NCI-H1092 (cell line): ENCODE measurements around the gene GAL3ST1.

ENCODE experiments used
- DNase-seq: peaks from one replicate; lab custom pipeline; 2025; lab: John Stamatoyannopoulos, UW

GAL3ST1 gene

GRCh38 chr22:30531651-30532608 is 42.5 kb downstream of the GAL3ST1 start:
- no peak for DNase-seq

GRCh38 chr22:30526656-30527055 is 47.8 kb downstream of the GAL3ST1 start:
- no peak for DNase-seq

GRCh38 chr22:30523646-30524489 is 50.6 kb downstream of the GAL3ST1 start:
- no peak for DNase-seq

DNA sequence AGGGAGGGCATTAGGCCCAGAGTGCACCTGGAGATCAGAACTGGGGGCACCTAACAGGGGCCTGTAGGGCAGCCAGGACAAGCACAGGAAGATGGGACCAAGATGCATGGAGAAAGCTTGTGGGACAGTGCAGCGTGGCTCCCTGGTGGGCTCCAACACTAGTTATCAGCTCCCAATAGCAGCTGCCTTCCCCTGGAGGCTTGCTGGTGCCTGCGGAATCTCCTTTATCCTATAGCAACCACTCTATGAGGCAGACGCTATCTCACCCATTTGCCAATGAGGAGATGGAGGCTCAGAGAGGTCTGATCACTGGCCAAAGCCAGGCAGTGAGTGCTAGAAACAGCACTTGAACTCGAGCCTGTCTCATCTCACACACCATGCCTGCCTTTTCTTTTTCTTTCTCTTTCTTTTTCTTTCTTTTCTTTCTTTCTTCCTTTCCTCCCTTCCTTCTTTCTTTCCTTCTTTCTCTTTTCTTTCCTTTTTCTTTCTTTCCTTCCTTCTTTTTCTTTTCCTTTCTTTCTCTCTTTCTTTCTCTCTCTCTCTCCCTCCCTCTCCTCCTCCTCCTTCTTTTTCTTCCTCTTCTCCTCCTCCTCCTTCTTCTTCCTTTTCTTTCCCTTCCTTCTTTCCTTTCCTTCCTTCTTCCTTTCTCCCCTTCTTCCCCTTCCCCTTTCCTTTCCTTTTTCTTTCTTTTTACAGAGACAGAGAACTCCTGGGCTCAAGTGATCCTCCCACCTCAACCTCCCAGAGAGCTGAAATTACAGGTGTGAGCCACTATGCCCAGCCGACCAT is 52.9 kb downstream of the GAL3ST1 start:
- no peak for DNase-seq

GRCh38 chr22:30519842-30520425 is 54.5 kb downstream of the GAL3ST1 start:
- DNase-seq = no peak

DNA sequence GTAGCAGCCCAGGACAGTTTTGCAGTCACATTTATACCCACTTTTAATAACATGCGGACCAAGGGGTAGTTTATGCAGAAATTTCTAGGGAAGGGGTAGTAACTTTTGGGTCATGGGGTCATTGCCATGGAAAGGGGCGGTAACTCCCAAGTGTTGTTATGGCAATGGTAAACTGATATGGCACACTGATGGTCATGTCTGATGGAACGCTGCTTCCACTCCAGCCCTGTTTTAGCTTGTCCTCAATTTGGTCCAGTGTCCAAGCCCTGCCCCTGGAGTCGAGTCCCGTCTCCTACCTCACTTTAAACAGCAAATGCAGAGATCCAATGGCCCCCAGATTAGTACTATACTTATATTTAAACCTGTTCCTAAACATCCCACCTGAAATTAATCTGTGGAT is 57.7 kb downstream of the GAL3ST1 start:
- DNase-seq = no peak

DNA sequence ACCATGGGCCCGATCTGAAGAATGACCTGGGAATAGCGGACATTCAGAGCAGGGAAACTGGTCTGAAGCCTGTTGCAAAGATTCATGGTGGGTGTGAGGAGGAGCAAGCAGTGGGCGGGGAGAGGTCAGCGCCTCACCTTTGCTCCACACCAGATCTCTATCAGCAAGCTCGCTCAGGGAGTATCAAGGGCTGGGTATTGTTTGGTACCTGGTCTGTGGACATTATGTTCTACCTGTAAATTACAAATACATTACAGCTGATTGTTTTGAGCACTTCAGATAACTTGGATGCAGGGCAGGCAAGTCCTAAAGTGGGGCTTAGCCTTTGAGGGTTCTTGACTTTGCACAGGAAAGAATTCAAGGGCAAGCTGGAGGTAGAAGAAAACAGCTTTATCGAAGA is 58.2 kb downstream of the GAL3ST1 start:
- DNase-seq = no peak

DNA sequence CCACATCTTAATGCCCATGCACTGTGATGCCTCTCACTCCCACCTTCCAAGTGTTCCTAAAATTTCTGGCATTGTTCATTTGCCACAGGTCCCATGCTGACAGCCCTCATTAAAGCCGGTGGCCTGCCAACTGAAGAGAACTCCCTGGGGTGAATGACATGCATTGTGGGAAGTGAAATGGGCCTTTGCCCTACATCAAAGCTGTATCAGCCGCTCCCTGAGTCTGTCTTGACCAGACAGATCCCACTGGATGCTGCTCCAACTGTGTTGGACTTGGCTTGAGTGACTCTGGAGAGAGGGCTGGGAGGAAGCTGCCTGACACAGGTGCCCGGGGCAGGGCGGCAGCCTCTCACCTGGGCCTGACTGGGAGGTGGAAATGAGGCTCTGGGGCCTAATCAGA is 60.2 kb downstream of the GAL3ST1 start:
- DNase-seq = no peak

- no peak for DNase-seq
These were observed 61.0 kb downstream of the GAL3ST1 start for GRCh38 chr22:30513462-30513861.

- DNase-seq = no peak
These were observed 62.6 kb downstream of the GAL3ST1 start for GRCh38 chr22:30511911-30512310.

- DNase-seq = no peak
These were observed 63.4 kb downstream of the GAL3ST1 start for GRCh38 chr22:30511109-30511508.

DNA sequence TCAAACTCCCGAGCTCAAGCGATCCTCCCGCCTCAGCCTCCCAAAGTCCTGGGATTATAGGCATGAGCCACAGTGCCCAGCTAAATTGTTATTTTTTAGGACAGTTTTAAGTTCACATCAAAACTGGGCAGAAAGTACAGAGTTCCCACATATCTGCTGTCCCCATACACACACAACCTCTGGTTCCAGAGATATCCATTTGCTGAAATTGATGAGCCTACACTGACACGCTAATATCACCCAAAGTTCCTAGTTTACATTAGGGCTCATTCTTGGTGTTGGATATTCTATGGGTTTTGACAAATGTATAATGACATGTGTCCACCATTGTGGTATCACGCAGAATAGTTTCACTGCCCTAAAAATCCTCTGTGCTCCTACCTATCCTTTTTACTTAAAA is 66.2 kb downstream of the GAL3ST1 start:
- no peak for DNase-seq

DNA sequence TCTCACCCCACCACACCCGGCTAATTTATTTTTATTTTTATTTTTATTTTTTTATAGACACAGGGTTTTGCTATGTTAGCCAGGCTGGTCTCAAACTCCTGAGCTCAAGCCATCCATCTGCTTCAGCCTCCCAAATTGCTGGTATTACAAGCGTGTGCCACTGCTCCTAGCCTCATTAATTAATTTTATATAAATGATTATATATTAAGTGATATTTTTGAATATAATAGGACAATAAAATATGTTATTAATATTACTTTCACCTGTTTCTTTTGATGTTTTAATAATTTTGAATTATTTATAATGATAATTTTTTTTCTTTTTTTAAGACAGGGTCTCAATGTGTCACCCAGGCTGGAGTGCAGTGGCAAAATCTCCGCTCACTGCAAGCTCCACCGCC is 66.8 kb downstream of the GAL3ST1 start:
- DNase-seq = no peak

DNA sequence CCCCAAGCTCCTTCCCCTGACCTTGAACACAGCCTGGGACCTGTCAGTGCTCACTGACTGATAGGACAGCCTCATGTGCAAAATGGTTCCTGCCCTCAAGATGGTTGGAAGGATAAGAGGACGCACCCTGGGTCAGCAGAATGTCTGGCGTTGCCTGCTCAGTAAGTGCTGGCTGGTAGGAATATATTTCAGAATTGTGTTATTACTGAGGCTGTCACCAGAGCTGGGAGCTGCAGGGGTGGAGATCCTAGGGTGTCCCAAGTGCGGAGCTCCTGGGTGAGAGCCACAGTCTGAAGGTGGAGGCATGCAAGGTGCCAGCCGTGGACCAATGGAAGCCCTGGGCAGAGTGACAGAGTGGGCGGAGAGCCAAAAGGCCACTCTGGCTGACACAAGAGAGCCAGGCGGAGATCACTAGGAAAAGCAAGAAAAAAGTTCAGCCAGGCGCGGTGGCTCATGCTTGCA is 67.9 kb downstream of the GAL3ST1 start:
- no peak for DNase-seq
